GM03348 (cell line): ENCODE data around the gene DYNC1H1.
"Not testable (repeated sequence)": the region's sequence is repeated elsewhere in the genome, so short reads cannot be mapped to it uniquely, and the experiment has no call there.

Experiments used
- DNase-seq: peaks from one replicate; pipeline ENCODE4 v3.0.0; 2012; ENCODE audit warnings: low spot score

Gene DYNC1H1

GRCh38 chr14:102063808-102064429 is 99.5 kb downstream of the DYNC1H1 start:
- peak; percentile 2 for DNase-seq

- DNase-seq = not testable (repeated sequence)
These were observed 100.2 kb downstream of the DYNC1H1 start for GRCh38 chr14:102064590-102064989.

- no peak for DNase-seq
These were observed 101.7 kb downstream of the DYNC1H1 start for GRCh38 chr14:102066041-102066451.

GRCh38 chr14:102071283-102071998 is 107.1 kb downstream of the DYNC1H1 start:
- DNase-seq = peak; percentile 40

- no peak for DNase-seq
These were observed 110.1 kb downstream of the DYNC1H1 start for GRCh38 chr14:102074415-102074964.

- DNase-seq = peak; percentile 1
These were observed 110.8 kb downstream of the DYNC1H1 start for GRCh38 chr14:102075155-102075554.

- DNase-seq = no peak
These were observed 113.0 kb downstream of the DYNC1H1 start for GRCh38 chr14:102077382-102077709.

GRCh38 chr14:102078361-102078791 is 114.0 kb downstream of the DYNC1H1 start:
- DNase-seq = not testable (repeated sequence)

- DNase-seq = no peak
These were observed 114.7 kb downstream of the DYNC1H1 start for GRCh38 chr14:102078831-102079699.

- DNase-seq = no peak
These were observed 115.3 kb downstream of the DYNC1H1 start for GRCh38 chr14:102079700-102079979.

- DNase-seq = no peak
These were observed 116.1 kb downstream of the DYNC1H1 start for GRCh38 chr14:102080183-102081080.

- DNase-seq = no peak
These were observed 117.1 kb downstream of the DYNC1H1 start for GRCh38 chr14:102081231-102082080.

GRCh38 chr14:102084522-102084921 is 120.1 kb downstream of the DYNC1H1 start:
- not testable (repeated sequence) for DNase-seq

- DNase-seq = no peak
These were observed 120.6 kb downstream of the DYNC1H1 start for GRCh38 chr14:102084931-102085330.

GRCh38 chr14:102085488-102085887 is 121.1 kb downstream of the DYNC1H1 start:
- DNase-seq = no peak

- peak; percentile 80 for DNase-seq
These were observed 121.8 kb downstream of the DYNC1H1 start for GRCh38 chr14:102085948-102086708.

- DNase-seq = no peak
These were observed 122.3 kb downstream of the DYNC1H1 start for GRCh38 chr14:102086709-102086971.

GRCh38 chr14:102086972-102087761 is 122.8 kb downstream of the DYNC1H1 start, which contains the start of gene HSP90AA1:
Gene HSP90AA1, minus strand, starts transcription at chr14:102087044. Its CDS starts 666 bp downstream, at chr14:102086378.
- peak; percentile 99 for DNase-seq

GRCh38 chr14:102087762-102088011 is 123.3 kb downstream of the DYNC1H1 start:
- no peak for DNase-seq
